Naive B cell (primary cell): Measurements from ENCODE around the gene KLHL12. TPM values are rescaled to one million over a fixed set of nuclear protein-coding genes. Genes with fewer than 3 reads are reported as not detected.

Source experiments
- ATAC-seq, 2 donors: fragments of 150-1000 bp; cut with Tn5 transposase; 2 replicates each; pipeline ENCODE4 v1.10.0; 2021; ENCODE audit warnings: low read depth in 2 of 2, mild to moderate bottlenecking in 2 of 2, moderate library complexity in 2 of 2
- DNase-seq: peaks from one replicate; pipeline ENCODE4 v3.0.0; 2022
- H3K27ac Mint-ChIP-seq, 6 donors: one replicate each; pipeline ENCODE4 v1.8.0; 2020 to 2022; ENCODE audit warnings: mild to moderate bottlenecking in 6 of 6, mixed read lengths in 6 of 6, moderate library complexity in 5 of 6, inconsistent platforms in 2 of 6
- H3K27me3 Mint-ChIP-seq, 3 donors: one replicate each; pipeline ENCODE4 v1.8.0; 2021 to 2022; ENCODE audit warnings: mixed read lengths in 3 of 3, mild to moderate bottlenecking in 1 of 3
- H3K36me3 Mint-ChIP-seq, 2 donors: one replicate each; pipeline ENCODE4 v1.8.0; 2020 to 2022; ENCODE audit warnings: mixed read lengths in 2 of 2, inconsistent platforms in 1 of 2, mild to moderate bottlenecking in 1 of 2
- H3K4me1 Mint-ChIP-seq, 3 donors: one replicate each; pipeline ENCODE4 v1.8.0; 2020 to 2022; ENCODE audit warnings: mixed read lengths in 3 of 3, inconsistent platforms in 1 of 3, mild to moderate bottlenecking in 1 of 3, moderate library complexity in 1 of 3
- H3K4me3 Mint-ChIP-seq, 8 donors: one replicate each; pipeline ENCODE4 v1.8.0; 2020 to 2022; ENCODE audit warnings: mild to moderate bottlenecking in 8 of 8, mixed read lengths in 8 of 8, moderate library complexity in 8 of 8, inconsistent platforms in 2 of 8
- H3K9me3 Mint-ChIP-seq, 7 donors: one replicate each; pipeline ENCODE4 v1.8.0; 2020 to 2022; ENCODE audit warnings: mixed read lengths in 7 of 7, mild to moderate bottlenecking in 5 of 7, inconsistent platforms in 2 of 7, moderate library complexity in 1 of 7
- polyA plus RNA-seq, 6 donors: library from polyadenylated mRNA; unstranded; fragments of 300-500 nt; fragmentation: Illumina TruSeq; gene quantifications; one replicate each; pipeline ENCODE4 v1.2.3, GENCODE V29; 2021; ENCODE audit warnings: low read depth in 6 of 6

Gene KLHL12
- 10 to 100 TPM; 16.3 to 34.1 (median 25.4) TPM for polyA plus RNA-seq

DNA sequence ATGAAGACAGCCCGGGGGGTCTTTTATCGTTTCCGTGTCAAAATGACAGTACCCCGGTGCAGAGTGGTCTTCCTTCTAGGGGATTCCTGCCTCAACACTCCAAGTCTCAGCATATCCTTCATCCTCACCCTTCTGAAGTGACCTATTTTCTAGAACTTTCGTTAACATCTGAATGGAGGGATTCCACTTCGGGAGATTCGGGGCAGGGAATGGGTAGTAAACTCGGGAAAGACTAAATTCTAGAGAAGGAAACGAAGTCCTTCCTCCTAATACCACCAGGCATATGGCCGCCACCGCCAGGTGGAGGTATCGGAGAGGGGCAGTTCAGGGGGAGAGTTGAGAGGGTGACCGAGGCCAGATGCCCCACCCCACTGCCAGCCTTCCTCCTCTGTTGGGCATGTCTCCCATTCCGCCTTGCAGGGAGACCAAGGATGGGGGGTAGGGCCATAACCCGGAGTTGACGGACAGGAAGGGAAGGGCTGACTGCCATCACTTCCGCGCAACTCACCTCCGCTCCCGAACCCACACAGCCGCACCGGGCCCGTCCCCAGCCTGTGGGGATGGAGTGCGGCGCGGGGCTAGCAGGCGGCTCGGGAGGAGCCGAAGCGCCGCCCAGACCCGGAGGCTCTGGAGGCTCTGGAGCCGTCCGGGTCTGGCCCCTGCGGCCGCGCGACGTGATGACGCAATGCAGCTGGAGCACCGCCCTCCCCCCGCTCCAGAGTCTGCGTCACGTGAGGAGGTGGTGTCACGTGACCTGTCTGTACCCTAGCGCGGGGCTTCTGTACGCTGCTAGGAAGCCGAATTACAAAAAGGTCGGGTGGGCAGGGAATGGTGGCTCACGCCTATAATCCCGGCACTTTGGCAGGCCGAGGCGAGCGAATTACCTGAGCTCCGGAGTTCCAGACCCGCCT, at the start of gene KLHL12:
TSS of gene KLHL12 (minus strand) at position 654 of the 911 bp plus-strand sequence. CDS start 2,072 bp downstream, outside the sequence.
- Mint-ChIP-seq H3K4me3 (peak within 1 kb of the TSS; percentile 92 to 98 (median 97)), H3K27ac (peak within 1 kb of the TSS; percentile 94 to 98 (median 97)), H3K27me3 (no peaks in the 10 kb centered on the region), H3K36me3 (no peaks in the 10 kb centered on the region), H3K9me3 (no peaks in the 10 kb centered on the region), H3K4me1 (peaks cover 12 to 30% (median 20%) of the 10 kb centered on the region in 3 donors)
- ATAC-seq (peak; percentile 92), DNase-seq (peak; percentile 94)

DNA sequence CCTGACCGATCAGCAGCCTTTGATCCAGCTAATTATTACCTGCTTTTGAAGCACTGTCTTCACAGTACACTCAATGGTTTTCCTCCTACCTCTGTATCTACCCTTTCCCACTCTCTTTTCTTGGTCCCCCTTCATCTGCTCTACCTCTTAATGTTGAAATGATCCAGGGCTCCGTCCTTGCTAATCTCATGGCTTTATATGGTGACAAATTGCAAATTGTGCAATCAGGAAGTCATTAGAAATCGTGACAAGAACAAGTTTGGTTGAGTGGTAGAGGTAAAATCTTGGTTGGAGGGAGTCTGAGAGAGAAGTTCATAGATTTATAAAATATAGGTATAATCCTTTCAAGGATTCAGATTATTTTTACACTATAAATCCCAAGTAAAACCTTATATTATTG, 49.6 kb upstream of the KLHL12 start:
- no peak for DNase-seq
- no peak overlapping the region for H3K27ac Mint-ChIP-seq
- peaks cover 0 to 4% (median 1%) of the 10 kb centered on the region in 3 donors for H3K4me1 Mint-ChIP-seq
- H3K4me3 Mint-ChIP-seq, result no peak overlapping the region
- peaks cover 0 to 24% (median 20%) of the 10 kb centered on the region in 3 donors for H3K27me3 Mint-ChIP-seq
- ATAC-seq, result no peak
- H3K36me3 Mint-ChIP-seq, result no peaks in the 10 kb centered on the region
- H3K9me3 Mint-ChIP-seq, result no peaks in the 10 kb centered on the region

DNA sequence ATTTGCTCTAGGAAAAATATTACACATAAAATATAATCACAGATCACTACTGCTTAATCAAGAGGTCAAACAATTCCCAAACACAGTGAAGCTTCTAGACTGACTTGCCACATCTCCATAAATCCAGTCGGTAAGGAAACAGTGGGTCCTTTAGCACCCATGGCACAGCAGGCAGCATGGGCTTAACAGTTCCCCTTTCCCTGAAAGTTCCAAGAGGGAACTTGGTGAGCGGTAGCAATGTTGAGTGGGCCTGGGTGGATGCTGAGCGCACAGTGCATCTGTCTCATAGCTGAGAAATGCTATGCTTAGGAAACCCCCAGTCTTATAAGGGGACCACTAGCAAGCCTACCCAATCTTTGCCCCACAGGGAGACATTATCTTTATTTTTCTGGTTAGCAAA, 47.8 kb upstream of the KLHL12 start:
- no peak for DNase-seq
- Mint-ChIP-seq H3K4me1 (peaks cover 5 to 16% (median 9%) of the 10 kb centered on the region in 3 donors), H3K27me3 (peaks cover 0 to 20% (median 14%) of the 10 kb centered on the region in 3 donors), H3K4me3 (no peak overlapping the region), H3K27ac (no peak overlapping the region), H3K9me3 (no peaks in the 10 kb centered on the region), H3K36me3 (no peaks in the 10 kb centered on the region)
- ATAC-seq, result no peak

DNA sequence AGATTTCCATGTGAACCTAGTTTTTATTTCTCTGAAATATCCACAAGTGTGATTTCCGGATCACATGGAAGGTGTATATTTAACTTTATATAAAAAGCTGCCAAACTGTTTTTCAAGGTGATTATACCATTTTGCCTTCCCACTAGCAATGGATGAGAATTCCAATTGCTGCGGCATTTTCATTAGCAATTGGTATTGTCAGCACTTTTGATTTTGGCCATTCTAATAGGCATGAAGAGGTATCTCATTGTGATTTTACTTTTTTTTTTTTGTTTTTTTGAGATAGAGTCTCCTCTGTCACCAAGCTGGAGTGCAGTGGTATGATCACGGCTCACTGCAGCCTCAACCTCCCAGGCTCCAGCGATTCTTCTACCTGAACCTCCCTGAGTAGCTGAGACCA, 45.0 kb upstream of the KLHL12 start:
- no peaks in the 10 kb centered on the region for H3K36me3 Mint-ChIP-seq
- no peak overlapping the region for H3K27ac Mint-ChIP-seq
- peaks cover 22 to 37% (median 33%) of the 10 kb centered on the region in 3 donors for H3K4me1 Mint-ChIP-seq
- ATAC-seq (no peak), DNase-seq (no peak)
- H3K27me3 Mint-ChIP-seq, result peaks cover 0 to 8% (median 6%) of the 10 kb centered on the region in 3 donors
- H3K4me3 Mint-ChIP-seq, result no peak overlapping the region
- H3K9me3 Mint-ChIP-seq, result no peaks in the 10 kb centered on the region

DNA sequence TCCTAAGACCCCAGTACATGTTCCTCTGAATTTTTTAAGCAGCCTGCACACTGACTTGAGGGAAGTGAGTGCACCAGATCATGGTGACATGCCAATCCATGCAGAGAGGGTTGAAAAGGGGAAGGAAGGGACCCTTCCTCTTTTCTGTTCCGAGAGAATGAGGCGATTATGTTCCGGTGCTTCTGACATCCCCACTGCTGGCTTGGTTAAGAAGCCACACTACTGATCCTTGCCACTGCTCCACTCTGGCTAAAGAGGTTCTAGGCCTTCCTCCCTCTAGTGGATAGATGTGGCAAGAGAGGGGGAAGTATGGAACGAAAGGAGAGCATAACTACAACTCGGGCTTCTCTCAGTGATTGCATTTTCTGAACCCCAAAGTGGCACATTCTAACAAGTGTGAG, 41.9 kb upstream of the KLHL12 start:
- DNase-seq, result peak; percentile 87
- Mint-ChIP-seq H3K27ac (peak overlapping the region; percentile 56 to 98 (median 94)), H3K36me3 (peaks cover 0 to 2% of the 10 kb centered on the region in 2 donors), H3K4me3 (peak overlapping the region; percentile 79 to 95 (median 92)), H3K9me3 (no peaks in the 10 kb centered on the region), H3K27me3 (no peaks in the 10 kb centered on the region), H3K4me1 (peaks cover 33 to 60% (median 51%) of the 10 kb centered on the region in 3 donors)
- ATAC-seq, result peak; percentile 89 to 90

DNA sequence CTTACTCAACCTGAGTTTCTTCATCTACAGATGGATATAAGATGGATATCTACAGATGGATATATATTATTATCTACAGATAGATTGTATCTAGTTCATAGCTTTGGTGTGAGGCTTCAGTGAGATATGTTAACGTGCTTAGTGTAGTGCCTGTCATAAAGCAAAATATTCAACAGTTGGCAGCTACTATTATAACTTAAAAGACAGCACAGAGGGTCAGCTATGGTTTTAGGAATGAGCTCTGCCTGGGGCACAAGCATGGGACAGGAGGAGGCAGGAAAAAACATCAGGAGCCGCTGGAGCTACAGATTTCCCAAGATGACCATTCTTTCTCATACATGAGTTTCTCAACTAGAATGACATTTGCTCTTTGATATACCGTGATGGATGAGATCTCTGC, 41.3 kb upstream of the KLHL12 start:
- ATAC-seq (peak; percentile 1 to 4), DNase-seq (peak; percentile 6)
- no peaks in the 10 kb centered on the region for H3K9me3 Mint-ChIP-seq
- H3K27ac Mint-ChIP-seq, result peak overlapping the region; percentile 56 to 98 (median 94)
- H3K27me3 Mint-ChIP-seq, result no peaks in the 10 kb centered on the region
- peak overlapping the region; percentile 79 to 95 (median 92) for H3K4me3 Mint-ChIP-seq
- peaks cover 0 to 7% of the 10 kb centered on the region in 2 donors for H3K36me3 Mint-ChIP-seq
- H3K4me1 Mint-ChIP-seq, result peaks cover 33 to 60% (median 51%) of the 10 kb centered on the region in 3 donors

DNA sequence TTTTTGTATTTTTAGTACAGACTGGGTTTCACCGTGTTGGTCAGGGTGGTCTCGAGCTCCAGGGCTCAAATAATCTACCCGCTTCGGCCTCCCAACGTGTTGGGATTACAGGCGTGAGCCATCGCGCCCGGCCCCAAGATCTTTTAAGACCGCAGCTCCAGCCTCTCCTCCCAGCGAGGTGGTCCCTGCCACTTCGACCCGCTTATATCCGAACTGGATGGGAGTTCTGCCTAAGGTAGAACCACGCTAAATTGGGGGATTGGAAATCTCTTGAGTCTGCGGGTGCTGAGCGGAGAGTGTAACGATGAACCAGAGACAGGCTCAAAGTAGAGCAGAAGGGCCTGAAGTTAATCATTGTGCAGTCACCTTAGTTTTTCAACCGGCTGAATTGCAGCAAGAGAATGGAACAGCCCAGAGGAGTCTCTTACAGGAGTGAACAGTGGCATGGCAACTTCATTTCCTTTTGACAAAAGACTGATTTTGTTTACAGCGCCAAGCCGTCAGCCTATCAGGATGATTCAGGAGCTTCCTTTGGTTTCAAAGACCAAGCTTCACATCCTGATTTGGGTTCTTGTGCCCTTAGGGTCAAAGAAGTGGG, 40.7 kb upstream of the KLHL12 start:
- Mint-ChIP-seq H3K4me1 (peaks cover 33 to 60% (median 51%) of the 10 kb centered on the region in 3 donors), H3K9me3 (no peaks in the 10 kb centered on the region), H3K27ac (peak overlapping the region; percentile 84 to 98 (median 95)), H3K27me3 (no peaks in the 10 kb centered on the region), H3K4me3 (peak overlapping the region; percentile 79 to 95 (median 92)), H3K36me3 (peaks cover 3 to 8% of the 10 kb centered on the region in 2 donors)
- DNase-seq, result peak; percentile 11
- no peak for ATAC-seq

DNA sequence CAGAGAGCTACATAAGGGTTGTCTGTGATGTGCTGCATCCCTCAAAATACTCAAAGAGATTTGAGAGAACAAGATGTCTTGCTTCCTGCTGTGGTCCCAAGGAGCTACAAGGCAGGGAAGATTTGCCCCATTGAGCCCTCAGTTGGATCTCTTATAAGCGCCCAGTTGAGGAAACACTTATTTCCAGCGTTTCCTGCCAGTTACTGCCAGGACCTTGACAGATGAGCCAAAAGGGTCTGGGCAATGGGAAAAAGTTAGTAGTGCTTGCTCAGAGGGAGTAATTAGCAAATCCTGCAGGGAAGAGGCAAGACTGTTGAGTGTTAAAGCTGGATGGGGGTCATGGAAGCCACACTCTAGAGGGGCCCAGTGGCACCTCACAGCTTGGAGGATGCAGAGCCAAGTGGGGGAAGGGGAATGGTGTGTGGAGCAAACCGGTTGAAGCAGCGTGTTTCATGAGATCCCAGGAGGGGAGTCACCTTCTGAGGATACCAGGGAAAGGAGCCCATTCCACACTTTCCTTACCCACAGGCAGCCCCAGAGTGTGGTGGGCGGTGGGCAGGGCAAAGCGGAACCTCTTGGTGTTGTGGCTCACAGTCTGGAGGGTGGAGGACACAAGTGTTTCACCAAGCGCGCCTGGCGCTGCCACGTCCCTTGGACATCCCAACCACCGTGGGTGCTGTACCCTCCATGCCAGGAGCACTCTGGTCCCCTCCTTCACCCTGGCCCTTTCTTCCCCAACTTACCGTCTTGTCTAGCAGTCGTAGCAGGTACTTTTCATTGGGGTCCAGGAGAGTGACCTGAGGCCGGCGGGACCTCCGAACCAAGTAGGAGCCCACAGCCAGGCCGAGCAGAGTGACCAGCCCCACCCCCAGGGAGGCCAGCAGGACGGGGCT, 39.2 kb upstream of the KLHL12 start:
- H3K4me3 Mint-ChIP-seq, result peak overlapping the region; percentile 79 to 91 (median 86)
- H3K36me3 Mint-ChIP-seq, result peaks cover 5 to 13% of the 10 kb centered on the region in 2 donors
- no peak for ATAC-seq
- H3K27ac Mint-ChIP-seq, result peak overlapping the region; percentile 52 to 93 (median 70)
- DNase-seq, result no peak
- H3K27me3 Mint-ChIP-seq, result no peaks in the 10 kb centered on the region
- H3K4me1 Mint-ChIP-seq, result peaks cover 33 to 54% (median 51%) of the 10 kb centered on the region in 3 donors
- no peaks in the 10 kb centered on the region for H3K9me3 Mint-ChIP-seq

DNA sequence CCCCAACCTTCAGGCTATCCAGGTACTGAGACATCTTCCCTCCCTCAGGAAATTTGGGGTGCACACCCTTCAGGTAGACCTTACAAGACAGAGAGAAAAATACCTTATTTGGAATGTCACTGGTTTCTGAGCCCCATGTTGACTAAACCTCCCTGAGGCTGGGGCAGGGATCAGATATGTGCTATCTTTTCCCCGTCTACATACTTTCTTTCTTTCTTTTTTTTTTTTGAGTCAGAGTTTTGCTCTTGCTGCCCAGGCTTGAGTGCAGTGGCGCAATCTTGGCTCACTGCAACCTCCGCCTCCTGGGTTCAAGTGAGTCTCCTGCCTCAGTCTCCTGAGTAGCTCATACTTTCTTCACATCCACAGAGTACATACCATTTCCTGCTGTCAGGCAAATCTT, 38.4 kb upstream of the KLHL12 start:
- peak overlapping the region in 5 of 6 donors; percentile 15 to 72 (median 67) for H3K27ac Mint-ChIP-seq
- H3K9me3 Mint-ChIP-seq, result no peaks in the 10 kb centered on the region
- ATAC-seq (no peak), DNase-seq (no peak)
- no peaks in the 10 kb centered on the region for H3K27me3 Mint-ChIP-seq
- H3K4me3 Mint-ChIP-seq, result peak overlapping the region; percentile 6 to 91 (median 86)
- peaks cover 5 to 13% of the 10 kb centered on the region in 2 donors for H3K36me3 Mint-ChIP-seq
- H3K4me1 Mint-ChIP-seq, result peaks cover 30 to 50% (median 48%) of the 10 kb centered on the region in 3 donors

DNA sequence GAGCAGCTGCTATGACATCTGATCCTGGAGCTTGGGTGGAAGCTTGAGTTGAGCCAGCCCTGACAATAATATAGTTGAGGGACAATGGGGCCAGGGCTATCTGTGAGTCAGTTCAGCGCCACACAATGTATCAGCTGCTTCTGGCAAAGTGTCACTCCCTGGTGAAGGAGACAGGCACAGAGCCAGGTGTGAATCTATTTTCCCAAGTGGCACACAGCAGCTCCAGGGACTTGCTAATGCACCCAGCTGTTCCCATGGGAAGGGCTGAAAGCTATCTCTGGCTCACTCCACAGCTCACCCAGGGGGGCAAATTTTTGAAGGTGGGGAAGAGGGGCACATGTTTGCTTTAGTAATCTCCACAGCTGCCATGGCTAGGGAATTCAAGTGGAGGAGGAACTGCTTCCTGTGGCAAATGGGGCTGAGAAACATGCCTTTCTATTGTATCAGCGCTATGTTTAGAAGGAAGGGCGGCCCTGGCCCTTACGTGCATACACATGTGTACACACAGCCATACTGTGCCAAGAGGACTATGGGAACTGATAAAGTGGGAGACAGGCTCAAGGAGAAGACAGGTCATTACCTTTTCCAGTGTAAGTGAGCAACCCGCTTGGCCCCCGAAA, 37.9 kb upstream of the KLHL12 start:
- DNase-seq (no peak), ATAC-seq (no peak)
- no peaks in the 10 kb centered on the region for H3K9me3 Mint-ChIP-seq
- no peaks in the 10 kb centered on the region for H3K27me3 Mint-ChIP-seq
- peaks cover 5 to 13% of the 10 kb centered on the region in 2 donors for H3K36me3 Mint-ChIP-seq
- peaks cover 29 to 45% (median 43%) of the 10 kb centered on the region in 3 donors for H3K4me1 Mint-ChIP-seq
- H3K4me3 Mint-ChIP-seq, result peak overlapping the region in 7 of 8 donors; percentile 6 to 86 (median 50)
- peak overlapping the region in 2 of 6 donors; percentile 15 to 55 for H3K27ac Mint-ChIP-seq

DNA sequence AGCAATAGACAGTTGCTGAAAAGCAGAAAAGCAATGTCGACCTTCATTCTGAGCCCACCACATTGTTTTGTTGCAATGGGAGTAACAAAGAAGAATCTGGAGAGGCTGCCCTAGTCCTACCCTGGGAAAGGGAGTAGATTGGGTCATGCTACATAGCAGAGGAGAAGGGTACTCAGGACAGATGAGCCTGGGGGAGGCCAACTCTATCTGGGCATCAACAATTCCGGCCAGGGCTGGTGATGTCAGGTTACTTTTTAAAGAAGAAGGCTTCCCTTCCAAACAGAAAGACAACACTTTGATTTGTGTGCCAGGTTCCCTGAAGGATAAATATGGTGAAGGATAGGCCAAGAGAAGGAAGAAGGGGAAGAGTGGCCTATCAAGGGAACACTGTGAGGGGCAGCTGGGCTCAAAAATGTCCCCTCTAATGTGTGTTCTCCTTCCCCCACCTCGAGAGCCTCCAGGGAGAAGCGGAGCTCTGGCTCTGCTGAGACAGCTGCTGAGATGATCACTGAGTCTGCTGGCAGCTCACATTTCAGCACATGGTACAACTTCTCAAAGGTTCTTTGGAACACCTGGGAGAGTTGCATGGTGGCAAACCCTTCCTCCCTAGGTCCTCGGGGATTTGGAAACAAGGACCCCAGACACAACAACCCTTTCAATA, 34.3 kb upstream of the KLHL12 start:
- Mint-ChIP-seq H3K36me3 (peaks cover 5 to 13% of the 10 kb centered on the region in 2 donors), H3K27me3 (no peaks in the 10 kb centered on the region), H3K4me1 (peaks cover 24 to 33% (median 32%) of the 10 kb centered on the region in 3 donors), H3K9me3 (no peaks in the 10 kb centered on the region), H3K4me3 (peak overlapping the region in 1 of 8 donors; percentile 58), H3K27ac (no peak overlapping the region)
- no peak for ATAC-seq
- no peak for DNase-seq

DNA sequence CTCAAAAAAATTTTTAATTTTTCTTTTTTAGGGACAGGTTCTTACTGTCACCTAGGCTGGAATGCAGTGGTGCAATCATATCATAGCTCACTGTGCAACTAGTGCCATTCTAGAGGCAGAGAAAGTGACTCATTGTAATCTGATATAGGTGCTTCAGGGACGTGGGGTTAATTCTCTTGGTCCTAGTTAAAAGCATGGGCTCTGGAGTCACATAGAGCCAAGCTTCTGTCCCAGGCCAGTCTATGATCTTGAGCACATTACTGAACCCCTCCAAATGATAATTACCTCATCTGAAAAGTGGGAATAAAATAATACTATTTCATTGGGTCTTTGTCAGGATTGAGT, 32.2 kb upstream of the KLHL12 start:
- Mint-ChIP-seq H3K4me3 (peak overlapping the region in 3 of 8 donors; percentile 83 to 97 (median 84)), H3K9me3 (no peaks in the 10 kb centered on the region), H3K4me1 (peaks cover 21 to 35% (median 25%) of the 10 kb centered on the region in 3 donors), H3K27me3 (no peaks in the 10 kb centered on the region), H3K27ac (peak overlapping the region in 2 of 6 donors; percentile 87 to 98), H3K36me3 (peaks cover 5 to 13% of the 10 kb centered on the region in 2 donors)
- ATAC-seq (no peak), DNase-seq (no peak)
